GM12892 (cell line): Measurements from ENCODE around the gene NAGA.

Experiments
- POLR2A ChIP-seq: IDR thresholded peaks from 2 replicates; pipeline ENCODE4 v1.6.1; 2011; ENCODE audit warnings: low read depth, low read length, control low read depth
- POLR2AphosphoS5 ChIP-seq: IDR thresholded peaks from 2 replicates; pipeline ENCODE4 v1.6.1; 2011; ENCODE audit warnings: low read depth, low read length, control low read depth

DNA sequence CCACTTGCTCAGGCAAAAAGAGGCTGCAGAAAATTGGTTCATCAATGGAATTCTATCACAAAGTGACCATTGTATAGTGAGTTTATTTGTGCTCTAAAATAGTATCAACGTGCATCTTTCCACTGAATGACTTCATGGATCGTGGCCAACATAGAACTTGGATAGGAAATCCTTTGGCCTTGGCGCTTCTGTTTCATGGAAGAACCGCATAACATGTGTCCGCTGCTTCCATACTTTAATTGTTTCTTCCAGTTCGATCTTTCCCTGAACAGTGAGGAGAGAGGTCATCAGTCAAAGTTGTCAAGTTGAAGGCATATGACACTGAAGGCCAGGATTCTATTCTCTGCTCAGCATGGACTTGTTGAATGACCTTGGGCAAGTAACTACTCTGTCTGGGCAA lies 15.4 kb upstream of the NAGA start:
- TF ChIP-seq POLR2A: no peak
- no peak for TF ChIP-seq POLR2AphosphoS5
